T-helper 9 cell (primary cell): ENCODE measurements around the gene MS4A18.
"Not testable (repeated sequence)": the region's sequence is repeated elsewhere in the genome, so short reads cannot be mapped to it uniquely, and the experiment has no call there.

Source experiments
- DNase-seq: peaks from one replicate; pipeline ENCODE4 v3.0.0-alpha.2; 2020

MS4A18 gene

GRCh38 chr11:60740573-60740972 is 16.1 kb downstream of the MS4A18 start:
- DNase-seq, result no peak

- DNase-seq, result no peak
Measured at GRCh38 chr11:60741421-60741820, 16.9 kb downstream of the MS4A18 start.

- DNase-seq, result no peak
Measured at GRCh38 chr11:60743058-60743457, 18.5 kb downstream of the MS4A18 start.

- no peak for DNase-seq
Measured at GRCh38 chr11:60744114-60744513, 19.6 kb downstream of the MS4A18 start.

- no peak for DNase-seq
Measured at GRCh38 chr11:60747359-60747873, 22.9 kb downstream of the MS4A18 start.

- no peak for DNase-seq
Measured at GRCh38 chr11:60748225-60748624, 23.7 kb downstream of the MS4A18 start.

GRCh38 chr11:60748821-60749220 is 24.3 kb downstream of the MS4A18 start:
- no peak for DNase-seq

- no peak for DNase-seq
Measured at GRCh38 chr11:60750911-60751310, 26.4 kb downstream of the MS4A18 start.

GRCh38 chr11:60753309-60753708 is 28.8 kb downstream of the MS4A18 start:
- no peak for DNase-seq

GRCh38 chr11:60754887-60755286 is 30.4 kb downstream of the MS4A18 start:
- DNase-seq, result no peak

- DNase-seq, result no peak
Measured at GRCh38 chr11:60756307-60757032, 31.9 kb downstream of the MS4A18 start, which contains the start of gene MS4A15. Gene MS4A15 (plus strand): TSS chr11:60756867. CDS start chr11:60763734, 6,867 bp downstream.

- no peak for DNase-seq
Measured at GRCh38 chr11:60757231-60757800, 32.8 kb downstream of the MS4A18 start.

GRCh38 chr11:60758671-60759070 is 34.2 kb downstream of the MS4A18 start:
- not testable (repeated sequence) for DNase-seq

GRCh38 chr11:60759438-60760225 is 35.1 kb downstream of the MS4A18 start:
- DNase-seq, result not testable (repeated sequence)

GRCh38 chr11:60761436-60762190 is 37.1 kb downstream of the MS4A18 start:
- no peak for DNase-seq

GRCh38 chr11:60762851-60763691 is 38.6 kb downstream of the MS4A18 start:
- no peak for DNase-seq

GRCh38 chr11:60763692-60764369 is 39.3 kb downstream of the MS4A18 start:
- no peak for DNase-seq

GRCh38 chr11:60764879-60765278 is 40.4 kb downstream of the MS4A18 start:
- DNase-seq, result no peak

GRCh38 chr11:60765355-60765754 is 40.8 kb downstream of the MS4A18 start:
- no peak for DNase-seq

- no peak for DNase-seq
Measured at GRCh38 chr11:60766547-60766946, 42.0 kb downstream of the MS4A18 start.

GRCh38 chr11:60767388-60767811 is 42.9 kb downstream of the MS4A18 start:
- no peak for DNase-seq
